Measurements from ENCODE around the gene NUDCD3. TPM values are rescaled to one million over a fixed set of nuclear protein-coding genes. Genes with fewer than 3 reads are reported as not detected.

Gene NUDCD3
- total and polyA plus RNA-seq, 8 donors, result 12.9 to 147 (median 29.5) TPM

DNA sequence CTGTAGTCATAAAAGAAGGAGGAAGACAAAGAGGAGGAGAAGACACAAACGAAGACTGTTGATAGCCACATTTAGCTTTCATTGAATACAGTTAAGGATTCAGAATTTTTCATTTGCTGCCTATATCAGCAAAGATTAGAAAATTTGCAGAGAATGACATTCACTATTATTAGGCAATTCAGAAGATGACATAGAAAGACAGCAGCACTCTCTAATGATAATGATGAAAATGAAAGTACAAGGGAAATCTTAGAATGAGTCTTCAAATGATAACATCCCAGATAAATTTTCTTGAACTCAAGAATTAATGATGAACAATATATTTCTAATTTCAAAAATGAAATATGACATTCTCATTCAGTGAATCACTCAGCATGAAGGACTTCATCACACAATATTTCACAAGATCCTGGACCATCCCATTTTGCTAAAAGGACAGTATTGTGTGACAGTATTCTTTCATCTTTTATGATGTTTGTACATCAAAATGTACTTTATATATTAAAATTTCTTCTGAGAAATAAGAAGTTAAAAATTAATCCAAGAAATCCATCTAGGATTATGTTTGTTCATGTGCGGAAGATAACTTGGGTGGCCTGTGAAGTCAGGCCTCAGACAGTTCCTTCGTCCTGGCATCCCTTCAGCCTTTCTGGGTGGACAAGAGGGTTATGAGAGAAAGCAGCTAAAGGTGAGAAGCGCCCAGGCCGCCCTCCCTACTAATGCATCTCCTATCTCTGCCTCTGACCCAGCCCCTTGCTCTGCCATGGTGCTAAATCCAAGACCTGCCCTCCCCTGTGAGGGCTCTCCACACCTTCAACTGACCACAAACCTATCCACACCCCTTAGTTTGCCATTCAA lies 117.7 kb downstream of the NUDCD3 start:
- Histone ChIP-seq H3K9me3 (no peaks in the 10 kb centered on the region), H3K27me3 (peaks cover 0 to 14% (median 4%) of the 10 kb centered on the region in 3 donors), H3K36me3 (no peaks in the 10 kb centered on the region), H3K4me3 (no peak overlapping the region), H3K27ac (no peak overlapping the region), H3K4me1 (no peaks in the 10 kb centered on the region)
- WGBS, 5 donors, result 57 to 73% (median 62%) methylated on average over 5 of the region's 5 CpGs
- TF ChIP-seq POLR2AphosphoS5 (IDR thresholded peaks at IDR 0.05) (no peak), POLR2A (IDR thresholded peaks at IDR 0.05) (no peak), CTCF (IDR thresholded peaks at IDR 0.05) (no peak), EP300 (IDR thresholded peaks at IDR 0.05) (no peak)
- intact Hi-C loops (cut with DNase I; ENCODE audit: low total_unique reads), result no loop called here
- no peak for DNase-seq

DNA sequence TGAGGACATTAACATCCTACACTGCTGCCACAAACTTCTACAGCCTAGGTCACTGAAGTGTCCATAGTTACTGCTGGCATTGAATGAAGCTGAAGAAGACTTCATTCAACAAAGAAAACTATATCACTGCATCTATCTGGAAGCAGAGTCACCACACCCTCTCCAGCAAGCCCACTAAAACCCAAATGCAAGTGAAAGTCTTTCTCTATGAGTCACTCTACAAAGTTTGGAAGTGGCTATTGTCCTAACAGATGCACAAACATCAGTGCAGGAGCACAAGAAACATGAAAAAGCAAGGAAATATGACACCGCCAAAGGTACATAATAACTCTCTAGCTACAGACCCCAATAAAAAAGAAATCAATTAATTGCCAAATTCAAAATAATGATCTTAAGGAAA lies 121.6 kb downstream of the NUDCD3 start:
- no peak for TF ChIP-seq CTCF (IDR thresholded peaks at IDR 0.05)
- TF ChIP-seq POLR2AphosphoS5 (IDR thresholded peaks at IDR 0.05), result no peak
- no peak for TF ChIP-seq EP300 (IDR thresholded peaks at IDR 0.05)
- no peak for TF ChIP-seq POLR2A (IDR thresholded peaks at IDR 0.05)
- no peak overlapping the region for H3K27ac ChIP-seq
- intact Hi-C loops (cut with DNase I; ENCODE audit: low total_unique reads), result no loop called here
- H3K36me3 ChIP-seq, result no peaks in the 10 kb centered on the region
- peaks cover 0 to 21% (median 4%) of the 10 kb centered on the region in 3 donors for H3K27me3 ChIP-seq
- H3K9me3 ChIP-seq, result no peaks in the 10 kb centered on the region
- no peak for DNase-seq
- H3K4me1 ChIP-seq, result no peaks in the 10 kb centered on the region
- 89 to 100% (median 94%) methylated on average over 1 of the region's 1 CpG for WGBS, 5 donors
- no peak overlapping the region for H3K4me3 ChIP-seq

DNA sequence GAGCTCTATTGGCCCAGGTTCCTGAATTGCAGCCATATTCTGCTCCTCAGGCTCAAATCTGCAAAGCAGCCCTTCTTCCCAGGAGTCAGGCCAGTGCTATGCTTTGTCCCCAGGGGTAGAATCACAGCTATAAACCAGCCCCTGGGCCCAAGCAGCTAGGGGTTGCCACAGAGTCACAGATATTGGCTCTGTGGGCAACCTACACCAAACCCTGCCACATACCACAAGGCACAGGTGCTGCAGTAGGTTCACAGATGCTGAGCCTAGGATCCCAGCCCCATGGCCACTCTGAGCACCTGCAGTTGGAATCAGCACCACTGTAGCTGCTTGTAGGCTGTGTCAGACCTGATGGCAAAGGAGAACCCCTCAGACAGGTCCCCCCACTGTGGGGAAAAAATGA lies 122.0 kb downstream of the NUDCD3 start:
- Histone ChIP-seq H3K27me3 (peaks cover 0 to 21% (median 4%) of the 10 kb centered on the region in 3 donors), H3K27ac (no peak overlapping the region), H3K36me3 (no peaks in the 10 kb centered on the region), H3K9me3 (no peaks in the 10 kb centered on the region), H3K4me1 (no peaks in the 10 kb centered on the region), H3K4me3 (no peak overlapping the region)
- peak in 1 of 2 donors; percentile 14 for DNase-seq
- intact Hi-C loops (cut with DNase I; ENCODE audit: low total_unique reads), result no loop called here
- TF ChIP-seq POLR2AphosphoS5 (IDR thresholded peaks at IDR 0.05), result no peak
- no peak for TF ChIP-seq POLR2A (IDR thresholded peaks at IDR 0.05)
- TF ChIP-seq CTCF (IDR thresholded peaks at IDR 0.05), result no peak
- no peak for TF ChIP-seq EP300 (IDR thresholded peaks at IDR 0.05)

DNA sequence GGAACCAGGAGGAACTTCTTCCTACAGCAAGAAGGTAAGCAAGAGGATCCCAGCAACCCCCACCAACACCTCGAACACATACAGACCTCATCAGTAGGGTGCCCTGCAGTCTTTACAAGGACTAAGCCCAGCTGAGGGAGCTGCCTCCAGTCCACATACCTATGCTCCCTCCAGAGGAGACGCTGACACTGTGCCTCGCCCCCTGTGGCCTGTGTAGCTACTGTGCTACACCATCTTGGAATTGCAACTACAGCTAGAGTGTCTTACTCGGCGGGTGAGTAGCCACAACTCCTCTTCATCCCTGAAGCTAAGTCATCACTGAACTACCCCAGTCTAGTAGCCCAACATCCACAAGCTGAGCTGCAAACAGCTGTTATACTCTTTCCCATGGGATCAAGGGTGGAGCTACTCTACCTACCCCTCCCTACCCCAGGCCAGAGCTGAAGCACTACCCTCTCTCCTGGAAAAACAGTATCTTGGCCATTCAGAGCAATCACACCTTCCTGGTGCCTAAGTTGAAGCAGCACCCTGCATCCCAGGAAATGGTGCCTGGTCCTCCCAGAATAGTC lies 122.9 kb downstream of the NUDCD3 start:
- Histone ChIP-seq H3K27me3 (peaks cover 0 to 21% (median 4%) of the 10 kb centered on the region in 3 donors), H3K9me3 (no peaks in the 10 kb centered on the region), H3K36me3 (no peaks in the 10 kb centered on the region), H3K4me1 (no peaks in the 10 kb centered on the region), H3K27ac (no peak overlapping the region), H3K4me3 (no peak overlapping the region)
- TF ChIP-seq POLR2AphosphoS5 (IDR thresholded peaks at IDR 0.05), result no peak
- no peak for TF ChIP-seq CTCF (IDR thresholded peaks at IDR 0.05)
- TF ChIP-seq EP300 (IDR thresholded peaks at IDR 0.05), result no peak
- no peak for TF ChIP-seq POLR2A (IDR thresholded peaks at IDR 0.05)
- intact Hi-C loops (cut with DNase I; ENCODE audit: low total_unique reads), result no loop called here
- 77 to 91% (median 84%) methylated on average over 3 to 5 of the region's 5 CpGs for WGBS, 5 donors
- DNase-seq, result peak in 1 of 2 donors; percentile 11
